Thyroid gland (tissue), 4 donors: Measurements from ENCODE around the gene IPO7.
A peak's percentile ranks its signal among the peaks of the same experiment; 100 is the strongest.

Experiments
- CTCF ChIP-seq, 6 experiments: fragments of 200-600 bp in 3 of 6; fragments of 450-650 bp in 3 of 6; sonication (generic) in 3 of 6; IDR thresholded peaks; one replicate each; pipeline ENCODE4 v1.5.1; 2016 to 2019; ENCODE audit warnings: antibody characterized with exemption in 6 of 6, mild to moderate bottlenecking in 2 of 6, inconsistent platforms in 1 of 6, moderate library complexity in 1 of 6
- POLR2A ChIP-seq, 2 donors: fragments of 450-650 bp; IDR thresholded peaks; one replicate each; pipeline ENCODE4 v1.6.1; 2017; ENCODE audit warnings: antibody characterized with exemption in 2 of 2, mild to moderate bottlenecking in 2 of 2, moderate library complexity in 1 of 2

GRCh38 chr11:9363954-9364912, 20.2 kb upstream of the IPO7 start:
- TF ChIP-seq POLR2A (IDR thresholded peaks at IDR 0.05) = peak in 1 of 2 donors; percentile 91
- peak in 1 of 6 experiments; percentile 6 for TF ChIP-seq CTCF (IDR thresholded peaks at IDR 0.05)
